Measurements from ENCODE around the gene TERB2. TPM values are rescaled to one million over a fixed set of nuclear protein-coding genes. Genes with fewer than 3 reads are reported as not detected.
"Not testable (repeated sequence)": the region's sequence is repeated elsewhere in the genome, so short reads cannot be mapped to it uniquely, and the experiment has no call there.

Gene TERB2
- polyA plus RNA-seq, 1 donor: not detected

GRCh38 chr15:44976183-44976582, 19.7 kb downstream of the TERB2 start:
- WGBS (ENCODE audit: insufficient coverage, low lambda C conversion rate): no CpG with 5 or more reads among the region's 3 CpGs
- not testable (repeated sequence) for H3K4me3 ChIP-seq (ENCODE audit: low read length); H3K4me1 ChIP-seq (ENCODE audit: control insufficient read depth, insufficient read depth, low read length); H3K9me3 ChIP-seq (ENCODE audit: control insufficient read depth, low read depth, low read length); H3K36me3 ChIP-seq (ENCODE audit: control insufficient read depth, insufficient read depth, low read length); H3K27me3 ChIP-seq (ENCODE audit: control insufficient read depth, insufficient read depth, low read length); H3K27ac ChIP-seq (ENCODE audit: low read length); DNase-seq

- WGBS (ENCODE audit: insufficient coverage, low lambda C conversion rate): 33% methylated on average over 2 of the region's 2 CpGs
- not testable (repeated sequence) for DNase-seq
These were observed 21.3 kb downstream of the TERB2 start for GRCh38 chr15:44977781-44978180.

GRCh38 chr15:44979617-44980339, 23.3 kb downstream of the TERB2 start:
- not testable (repeated sequence) for H3K4me3 ChIP-seq (ENCODE audit: low read length); H3K4me1 ChIP-seq (ENCODE audit: control insufficient read depth, insufficient read depth, low read length); H3K9me3 ChIP-seq (ENCODE audit: control insufficient read depth, low read depth, low read length); H3K36me3 ChIP-seq (ENCODE audit: control insufficient read depth, insufficient read depth, low read length); H3K27ac ChIP-seq (ENCODE audit: low read length); H3K27me3 ChIP-seq (ENCODE audit: control insufficient read depth, insufficient read depth, low read length)
- WGBS (ENCODE audit: insufficient coverage, low lambda C conversion rate): no CpG with 5 or more reads among the region's 2 CpGs
- peak in 1 of 2 donors; percentile 52 for DNase-seq

More at GRCh38 chr15:44977781-44978180, 21.3 kb downstream of the TERB2 start:
- not testable (repeated sequence) for H3K4me3 ChIP-seq (ENCODE audit: low read length); H3K27me3 ChIP-seq (ENCODE audit: control insufficient read depth, insufficient read depth, low read length); H3K27ac ChIP-seq (ENCODE audit: low read length); H3K36me3 ChIP-seq (ENCODE audit: control insufficient read depth, insufficient read depth, low read length); H3K9me3 ChIP-seq (ENCODE audit: control insufficient read depth, low read depth, low read length); H3K4me1 ChIP-seq (ENCODE audit: control insufficient read depth, insufficient read depth, low read length)

- H3K4me3 ChIP-seq (ENCODE audit: low read length); H3K36me3 ChIP-seq (ENCODE audit: control insufficient read depth, insufficient read depth, low read length); H3K27me3 ChIP-seq (ENCODE audit: control insufficient read depth, insufficient read depth, low read length); H3K9me3 ChIP-seq (ENCODE audit: control insufficient read depth, low read depth, low read length); H3K4me1 ChIP-seq (ENCODE audit: control insufficient read depth, insufficient read depth, low read length); H3K27ac ChIP-seq (ENCODE audit: low read length); DNase-seq: not testable (repeated sequence)
- no CpG with 5 or more reads among the region's 1 CpG for WGBS (ENCODE audit: insufficient coverage, low lambda C conversion rate)
These were observed 27.7 kb downstream of the TERB2 start for GRCh38 chr15:44984144-44984543.

GRCh38 chr15:44986346-44987055, 30.0 kb downstream of the TERB2 start:
- H3K36me3 ChIP-seq (ENCODE audit: control insufficient read depth, insufficient read depth, low read length); H3K9me3 ChIP-seq (ENCODE audit: control insufficient read depth, low read depth, low read length); H3K4me3 ChIP-seq (ENCODE audit: low read length); H3K27me3 ChIP-seq (ENCODE audit: control insufficient read depth, insufficient read depth, low read length); DNase-seq; H3K27ac ChIP-seq (ENCODE audit: low read length); H3K4me1 ChIP-seq (ENCODE audit: control insufficient read depth, insufficient read depth, low read length): not testable (repeated sequence)
- no CpG with 5 or more reads among the region's 4 CpGs for WGBS (ENCODE audit: insufficient coverage, low lambda C conversion rate)

GRCh38 chr15:44987711-44988110, 31.2 kb downstream of the TERB2 start:
- H3K27me3 ChIP-seq (ENCODE audit: control insufficient read depth, insufficient read depth, low read length); H3K9me3 ChIP-seq (ENCODE audit: control insufficient read depth, low read depth, low read length); H3K27ac ChIP-seq (ENCODE audit: low read length); DNase-seq; H3K4me1 ChIP-seq (ENCODE audit: control insufficient read depth, insufficient read depth, low read length); H3K4me3 ChIP-seq (ENCODE audit: low read length); H3K36me3 ChIP-seq (ENCODE audit: control insufficient read depth, insufficient read depth, low read length): not testable (repeated sequence)
- WGBS (ENCODE audit: insufficient coverage, low lambda C conversion rate): no CpG with 5 or more reads among the region's 1 CpG

GRCh38 chr15:44988184-44988869, 31.8 kb downstream of the TERB2 start:
- not testable (repeated sequence) for H3K27me3 ChIP-seq (ENCODE audit: control insufficient read depth, insufficient read depth, low read length); H3K36me3 ChIP-seq (ENCODE audit: control insufficient read depth, insufficient read depth, low read length); H3K9me3 ChIP-seq (ENCODE audit: control insufficient read depth, low read depth, low read length); H3K27ac ChIP-seq (ENCODE audit: low read length); H3K4me1 ChIP-seq (ENCODE audit: control insufficient read depth, insufficient read depth, low read length); H3K4me3 ChIP-seq (ENCODE audit: low read length); DNase-seq
- no CpG with 5 or more reads among the region's 3 CpGs for WGBS (ENCODE audit: insufficient coverage, low lambda C conversion rate)

- not testable (repeated sequence) for H3K36me3 ChIP-seq (ENCODE audit: control insufficient read depth, insufficient read depth, low read length); DNase-seq; H3K4me1 ChIP-seq (ENCODE audit: control insufficient read depth, insufficient read depth, low read length); H3K9me3 ChIP-seq (ENCODE audit: control insufficient read depth, low read depth, low read length); H3K27ac ChIP-seq (ENCODE audit: low read length); H3K27me3 ChIP-seq (ENCODE audit: control insufficient read depth, insufficient read depth, low read length); H3K4me3 ChIP-seq (ENCODE audit: low read length)
- 80% methylated on average over 1 of the region's 5 CpGs for WGBS (ENCODE audit: insufficient coverage, low lambda C conversion rate)
These were observed 32.4 kb downstream of the TERB2 start for GRCh38 chr15:44988870-44989219.

- WGBS (ENCODE audit: insufficient coverage, low lambda C conversion rate): 100% methylated on average over 1 of the region's 3 CpGs
- H3K27me3 ChIP-seq (ENCODE audit: control insufficient read depth, insufficient read depth, low read length); H3K4me3 ChIP-seq (ENCODE audit: low read length); DNase-seq; H3K4me1 ChIP-seq (ENCODE audit: control insufficient read depth, insufficient read depth, low read length); H3K27ac ChIP-seq (ENCODE audit: low read length); H3K36me3 ChIP-seq (ENCODE audit: control insufficient read depth, insufficient read depth, low read length); H3K9me3 ChIP-seq (ENCODE audit: control insufficient read depth, low read depth, low read length): not testable (repeated sequence)
These were observed 41.1 kb downstream of the TERB2 start for GRCh38 chr15:44997632-44998031.

- 60% methylated on average over 1 of the region's 2 CpGs for WGBS (ENCODE audit: insufficient coverage, low lambda C conversion rate)
- DNase-seq: no peak
- Histone ChIP-seq H3K4me1 (ENCODE audit: control insufficient read depth, insufficient read depth, low read length) (peaks cover 7% of the 10 kb centered on the region), H3K36me3 (ENCODE audit: control insufficient read depth, insufficient read depth, low read length) (no peaks in the 10 kb centered on the region), H3K27ac (ENCODE audit: low read length) (no peak overlapping the region), H3K4me3 (ENCODE audit: low read length) (no peak overlapping the region), H3K27me3 (ENCODE audit: control insufficient read depth, insufficient read depth, low read length) (no peaks in the 10 kb centered on the region), H3K9me3 (ENCODE audit: control insufficient read depth, low read depth, low read length) (no peaks in the 10 kb centered on the region)
These were observed 42.6 kb downstream of the TERB2 start for GRCh38 chr15:44999105-44999504.
